Astrocyte of the spinal cord (primary cell): Measurements from ENCODE around the gene SAMD8.

ENCODE experiments used
- DNase-seq: peaks from one replicate; pipeline ENCODE4 v3.0.0; 2011; ENCODE audit warnings: low read depth, low spot score
- H3K4me3 ChIP-seq: 2 replicates; pipeline ENCODE4 v1.5.1; 2011; ENCODE audit warnings: low read depth, mild to moderate bottlenecking, low read length, moderate library complexity
- CTCF ChIP-seq: IDR thresholded peaks from 2 replicates; pipeline ENCODE4 v1.5.1; 2012; ENCODE audit warnings: low read depth, mild to moderate bottlenecking, low read length, inconsistent platforms
- in situ Hi-C: cut with HindIII; loops from 2 replicates; pipeline ENCODE4 v1.10.0; 2017; ENCODE audit warnings: low sequenced_read_pairs

The SAMD8 gene

GRCh38 chr10:75084834-75085384 is 26.5 kb upstream of the SAMD8 start:
- in situ Hi-C loops, result no loop called here
- TF ChIP-seq CTCF, result no peak
- DNase-seq, result no peak
- H3K4me3 ChIP-seq, result no peak overlapping the region

GRCh38 chr10:75086278-75086934 is 25.1 kb upstream of the SAMD8 start:
- DNase-seq, result no peak
- H3K4me3 ChIP-seq, result no peak overlapping the region
- in situ Hi-C loops, result no loop called here
- no peak for TF ChIP-seq CTCF

DNA sequence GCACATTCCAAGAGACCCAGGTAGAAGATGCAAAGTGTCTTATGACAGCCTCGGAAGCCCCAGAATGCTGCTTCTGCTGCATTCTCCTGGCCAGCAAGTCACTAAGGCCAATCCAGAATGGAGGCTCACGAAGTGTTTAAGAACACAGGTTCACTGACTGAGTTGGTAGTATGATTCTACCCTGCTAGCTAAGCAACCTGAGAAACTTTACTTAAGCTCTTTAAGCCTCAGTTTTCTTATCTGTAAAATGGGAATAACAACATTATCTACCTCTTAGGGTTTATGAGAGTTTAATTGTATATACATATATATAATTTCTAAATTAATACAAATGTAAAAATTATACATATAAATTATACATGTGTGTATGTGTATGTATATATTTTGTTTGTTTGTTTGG is 22.8 kb upstream of the SAMD8 start:
- H3K4me3 ChIP-seq, result no peak overlapping the region
- no peak for DNase-seq
- no peak for TF ChIP-seq CTCF
- in situ Hi-C loops, result no loop called here

DNA sequence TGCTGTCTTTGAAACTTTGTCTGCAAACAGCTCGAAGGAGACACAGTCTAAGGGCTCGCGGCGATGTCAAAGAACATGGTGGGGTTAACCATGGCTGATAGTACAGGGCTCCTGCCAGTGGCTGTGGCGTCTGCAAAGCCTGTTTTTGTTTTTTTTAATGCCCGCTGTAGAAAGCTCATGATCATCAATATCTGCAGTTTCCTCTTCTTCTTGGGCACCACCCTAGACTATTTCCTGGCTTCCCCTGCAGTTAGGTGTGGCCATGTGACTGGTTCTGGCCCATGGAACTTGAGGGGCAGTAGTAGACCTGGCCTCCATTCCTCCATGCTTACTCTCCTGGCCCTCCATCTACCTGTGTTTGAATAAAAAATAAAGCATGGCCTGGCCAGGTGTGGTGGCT is 21.8 kb upstream of the SAMD8 start:
- in situ Hi-C loops, result no loop called here
- TF ChIP-seq CTCF, result no peak
- H3K4me3 ChIP-seq, result no peak overlapping the region
- DNase-seq, result no peak

DNA sequence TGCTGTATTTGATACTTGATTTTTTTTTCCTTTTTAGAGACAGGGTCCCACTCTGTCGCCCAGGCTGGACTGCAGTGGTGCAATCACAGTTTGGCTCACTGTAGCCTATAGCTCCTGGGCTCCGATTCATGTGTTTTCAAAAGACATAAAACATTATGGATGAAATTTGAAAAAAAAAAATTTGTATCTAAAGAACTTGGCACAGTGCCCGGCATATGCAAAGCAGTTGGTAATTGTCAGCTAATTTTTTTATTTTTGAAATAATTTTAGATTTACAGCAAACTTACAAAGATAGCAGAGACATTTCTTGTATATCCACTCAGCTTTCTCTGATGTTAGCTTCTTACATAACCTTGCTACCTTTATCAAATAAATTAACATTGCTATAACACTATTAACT is 20.3 kb upstream of the SAMD8 start:
- no peak for DNase-seq
- no peak overlapping the region for H3K4me3 ChIP-seq
- TF ChIP-seq CTCF, result no peak
- in situ Hi-C loops, result no loop called here

GRCh38 chr10:75094465-75094864 is 17.0 kb upstream of the SAMD8 start:
- H3K4me3 ChIP-seq, result no peak overlapping the region
- in situ Hi-C loops, result no loop called here
- TF ChIP-seq CTCF, result no peak
- no peak for DNase-seq

GRCh38 chr10:75095631-75096030 is 15.8 kb upstream of the SAMD8 start:
- TF ChIP-seq CTCF, result no peak
- in situ Hi-C loops, result no loop called here
- no peak for DNase-seq
- no peak overlapping the region for H3K4me3 ChIP-seq
